Fibroblast of lung (primary cell): ENCODE data around the gene PRMT7. TPM values are rescaled to one million over a fixed set of nuclear protein-coding genes. Genes with fewer than 3 reads are reported as not detected.
A peak's percentile ranks its signal among the peaks of the same experiment; 100 is the strongest.

ENCODE experiments used
- DNase-seq, 2 donors: peaks; one replicate each; pipeline versions ENCODE4 v3.0.0 to v3.0.0-alpha.2; 2010; ENCODE audit warnings: low read depth in 2 of 2
- H2AFZ ChIP-seq: 2 replicates; pipeline ENCODE4 v1.5.1; 2012; ENCODE audit warnings: low read length, control low read depth, inconsistent platforms
- H3K27ac ChIP-seq: 2 replicates; pipeline ENCODE4 v1.5.1; 2011; ENCODE audit warnings: low read length, control low read depth; ENCODE audit not compliant: insufficient read depth
- H3K27me3 ChIP-seq: 2 replicates; pipeline ENCODE4 v1.5.1; 2011; ENCODE audit warnings: mild to moderate bottlenecking, low read length; ENCODE audit not compliant: control insufficient read depth, insufficient read depth
- H3K36me3 ChIP-seq: 2 replicates; pipeline ENCODE4 v1.5.1; 2011; ENCODE audit warnings: low read length; ENCODE audit not compliant: control insufficient read depth, insufficient read depth
- H3K4me1 ChIP-seq: 2 replicates; pipeline ENCODE4 v1.5.1; 2011; ENCODE audit warnings: low read length; ENCODE audit not compliant: control insufficient read depth, insufficient read depth; ENCODE audit errors: extremely low read depth
- H3K4me2 ChIP-seq: 2 replicates; pipeline ENCODE4 v1.5.1; 2011; ENCODE audit warnings: low read length, control low read depth; ENCODE audit not compliant: insufficient read depth; ENCODE audit errors: extremely low read depth
- H3K4me3 ChIP-seq, 4 experiments: fragments of 200-600 bp in 1 of 4; sonication (generic) in 1 of 4; replicated peaks in 1 of 4; 2 replicates each; pipeline ENCODE4 v1.5.1; 2011 to 2016; ENCODE audit warnings: low read length in 4 of 4, low read depth in 3 of 4, mild to moderate bottlenecking in 3 of 4, control low read depth in 2 of 4, inconsistent platforms in 1 of 4, mixed read lengths in 1 of 4; ENCODE audit not compliant: insufficient read depth in 1 of 4; ENCODE audit errors: control extremely low read depth in 1 of 4
- H3K79me2 ChIP-seq: 2 replicates; pipeline ENCODE4 v1.5.1; 2012; ENCODE audit warnings: mild to moderate bottlenecking, low read length, inconsistent platforms; ENCODE audit not compliant: control insufficient read depth, insufficient read depth
- H3K9ac ChIP-seq: 2 replicates; pipeline ENCODE4 v1.5.1; 2011; ENCODE audit warnings: mild to moderate bottlenecking, low read length, control low read depth; ENCODE audit not compliant: insufficient read depth
- H3K9me3 ChIP-seq: 2 replicates; pipeline ENCODE4 v1.5.1; 2012; ENCODE audit warnings: low read depth, low read length; ENCODE audit not compliant: control insufficient read depth, insufficient read depth
- H4K20me1 ChIP-seq: 2 replicates; pipeline ENCODE4 v1.5.1; 2011; ENCODE audit warnings: low read length; ENCODE audit not compliant: control insufficient read depth, insufficient read depth; ENCODE audit errors: extremely low read depth
- CTCF ChIP-seq, 2 donors: IDR thresholded peaks in 1 of 2; conservative IDR thresholded peaks in 1 of 2; 1 replicate in 1 of 2; 2 replicates in 1 of 2; pipeline ENCODE4 v1.5.1; 2011 to 2012; ENCODE audit warnings: low read length in 2 of 2, control low read depth in 1 of 2, inconsistent platforms in 1 of 2, low read depth in 1 of 2, mild to moderate bottlenecking in 1 of 2
- EZH2 ChIP-seq: IDR thresholded peaks from 2 replicates; pipeline ENCODE4 v1.5.1; 2012; ENCODE audit warnings: low read length, control low read depth, mild to moderate bottlenecking; ENCODE audit errors: missing control alignments
- polyA plus RNA-seq, 2 donors: library from polyadenylated mRNA; depleted of rRNA in 1 of 2; stranded (reverse) in 1 of 2; unstranded in 1 of 2; fragments of >200 nt; gene quantifications; 2 replicates each; pipeline ENCODE4 v1.2.1, GENCODE V29; 2011 to 2012; ENCODE audit warnings: missing spikeins in 1 of 2
- total RNA-seq: library from RNA; depleted of rRNA; stranded (reverse); fragments of >200 nt; gene quantifications from 2 replicates; pipeline ENCODE4 v1.2.1, GENCODE V29; 2014

PRMT7 gene
- total and polyA plus RNA-seq, 2 donors (not counting 1 experiment from before 2014, with no cell fraction given): 24.0 to 39.3 TPM

GRCh38 chr16:68366062-68366461, 55.2 kb downstream of the PRMT7 start:
- Histone ChIP-seq H3K27me3 (peaks cover 2% of the 10 kb centered on the region), H3K27ac (no peak overlapping the region), H3K4me2 (no peak overlapping the region), H3K4me3 (no peak overlapping the region), H3K9me3 (no peaks in the 10 kb centered on the region), H3K79me2 (no peaks in the 10 kb centered on the region), H3K9ac (no peak overlapping the region), H4K20me1 (no peaks in the 10 kb centered on the region), H3K36me3 (no peaks in the 10 kb centered on the region), H3K4me1 (no peaks in the 10 kb centered on the region), H2AFZ (no peak overlapping the region)
- TF ChIP-seq CTCF (conservative IDR thresholded peaks at IDR 0.05 in 1 of 2, IDR thresholded peaks at IDR 0.05 in 1 of 2; ENCODE audit: low read depth in 1 of 2, low read length in 2 of 2): no peak
- TF ChIP-seq EZH2: no peak
- DNase-seq: no peak

- Histone ChIP-seq H3K27me3 (peaks cover 2% of the 10 kb centered on the region), H3K79me2 (no peaks in the 10 kb centered on the region), H2AFZ (no peak overlapping the region), H4K20me1 (no peaks in the 10 kb centered on the region), H3K4me2 (no peak overlapping the region), H3K4me1 (no peaks in the 10 kb centered on the region), H3K27ac (no peak overlapping the region), H3K36me3 (no peaks in the 10 kb centered on the region), H3K9ac (no peak overlapping the region), H3K4me3 (no peak overlapping the region), H3K9me3 (no peaks in the 10 kb centered on the region)
- peak; percentile 20 to 35 for TF ChIP-seq CTCF (conservative IDR thresholded peaks at IDR 0.05 in 1 of 2, IDR thresholded peaks at IDR 0.05 in 1 of 2; ENCODE audit: low read depth in 1 of 2, low read length in 2 of 2)
- no peak for TF ChIP-seq EZH2
- peak in 1 of 2 donors; percentile 32 for DNase-seq
Observed at GRCh38 chr16:68367030-68367429, 56.2 kb downstream of the PRMT7 start.

- H3K4me2 ChIP-seq: no peak overlapping the region
- peaks cover 2% of the 10 kb centered on the region for H3K27me3 ChIP-seq
- no peak overlapping the region for H2AFZ ChIP-seq
- no peaks in the 10 kb centered on the region for H3K9me3 ChIP-seq
- H3K4me1 ChIP-seq: no peaks in the 10 kb centered on the region
- no peaks in the 10 kb centered on the region for H3K36me3 ChIP-seq
- no peaks in the 10 kb centered on the region for H3K79me2 ChIP-seq
- H3K9ac ChIP-seq: no peak overlapping the region
- no peak overlapping the region for H3K4me3 ChIP-seq
- no peak overlapping the region for H3K27ac ChIP-seq
- DNase-seq: no peak
- H4K20me1 ChIP-seq: no peaks in the 10 kb centered on the region
- no peak for TF ChIP-seq EZH2
- TF ChIP-seq CTCF (conservative IDR thresholded peaks at IDR 0.05 in 1 of 2, IDR thresholded peaks at IDR 0.05 in 1 of 2; ENCODE audit: low read depth in 1 of 2, low read length in 2 of 2): no peak
Observed at GRCh38 chr16:68367440-68367839, 56.6 kb downstream of the PRMT7 start.
